Activated CD4-positive, CD25-positive, alpha-beta regulatory T cell treated with anti-CD3 and anti-CD28 coated beads, Interleukin-2, amount 50 U/mL, for 72 hours (primary cell): Measurements from ENCODE around the gene LMTK2.

Experiments used
- DNase-seq: peaks from one replicate; pipeline ENCODE4 v3.0.0; 2021

LMTK2 gene

GRCh38 chr7:98222533-98223195, 116.0 kb downstream of the LMTK2 start:
- DNase-seq, result no peak

- DNase-seq, result no peak
Observed at GRCh38 chr7:98223351-98223897, 116.8 kb downstream of the LMTK2 start.

- DNase-seq, result no peak
Observed at GRCh38 chr7:98223898-98224700, 117.4 kb downstream of the LMTK2 start.

GRCh38 chr7:98224701-98225181, 118.1 kb downstream of the LMTK2 start:
- DNase-seq, result no peak

- DNase-seq, result no peak
Observed at GRCh38 chr7:98225913-98226614, 119.4 kb downstream of the LMTK2 start.

- no peak for DNase-seq
Observed at GRCh38 chr7:98227939-98228338, 121.3 kb downstream of the LMTK2 start.

- DNase-seq, result no peak
Observed at GRCh38 chr7:98228801-98229200, 122.1 kb downstream of the LMTK2 start.

- no peak for DNase-seq
Observed at GRCh38 chr7:98229441-98229840, 122.8 kb downstream of the LMTK2 start.

GRCh38 chr7:98229991-98230745, 123.5 kb downstream of the LMTK2 start:
- no peak for DNase-seq

GRCh38 chr7:98230746-98231471, 124.2 kb downstream of the LMTK2 start:
- no peak for DNase-seq

- DNase-seq, result no peak
Observed at GRCh38 chr7:98231493-98232262, 125.0 kb downstream of the LMTK2 start.

GRCh38 chr7:98232263-98232585, 125.6 kb downstream of the LMTK2 start:
- no peak for DNase-seq

- no peak for DNase-seq
Observed at GRCh38 chr7:98232799-98233198, 126.1 kb downstream of the LMTK2 start.

GRCh38 chr7:98233219-98234070, 126.8 kb downstream of the LMTK2 start:
- DNase-seq, result no peak

- DNase-seq, result no peak
Observed at GRCh38 chr7:98234429-98235147, 127.9 kb downstream of the LMTK2 start.

- DNase-seq, result no peak
Observed at GRCh38 chr7:98235901-98236300, 129.2 kb downstream of the LMTK2 start.

- DNase-seq, result no peak
Observed at GRCh38 chr7:98236355-98237185, 129.9 kb downstream of the LMTK2 start.

- DNase-seq, result no peak
Observed at GRCh38 chr7:98238076-98238475, 131.4 kb downstream of the LMTK2 start.

- no peak for DNase-seq
Observed at GRCh38 chr7:98238976-98239375, 132.3 kb downstream of the LMTK2 start.
